Fibroblast of gingiva (primary cell): ENCODE measurements around the gene MYF5.

Experiments
- DNase-seq: peaks from one replicate; pipeline ENCODE4 v3.0.0-alpha.2; 2011; ENCODE audit warnings: low read depth

Gene MYF5

DNA sequence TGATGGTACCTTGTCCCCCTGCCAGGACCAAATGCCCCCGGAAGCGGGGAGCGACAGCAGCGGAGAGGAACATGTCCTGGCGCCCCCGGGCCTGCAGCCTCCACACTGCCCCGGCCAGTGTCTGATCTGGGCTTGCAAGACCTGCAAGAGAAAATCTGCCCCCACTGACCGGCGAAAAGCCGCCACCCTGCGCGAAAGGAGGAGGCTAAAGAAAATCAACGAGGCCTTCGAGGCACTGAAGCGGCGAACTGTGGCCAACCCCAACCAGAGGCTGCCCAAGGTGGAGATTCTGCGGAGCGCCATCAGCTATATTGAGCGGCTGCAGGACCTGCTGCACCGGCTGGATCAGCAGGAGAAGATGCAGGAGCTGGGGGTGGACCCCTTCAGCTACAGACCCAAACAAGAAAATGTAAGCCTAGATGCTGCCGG, 8.9 kb upstream of the MYF5 start:
- DNase-seq = no peak

DNA sequence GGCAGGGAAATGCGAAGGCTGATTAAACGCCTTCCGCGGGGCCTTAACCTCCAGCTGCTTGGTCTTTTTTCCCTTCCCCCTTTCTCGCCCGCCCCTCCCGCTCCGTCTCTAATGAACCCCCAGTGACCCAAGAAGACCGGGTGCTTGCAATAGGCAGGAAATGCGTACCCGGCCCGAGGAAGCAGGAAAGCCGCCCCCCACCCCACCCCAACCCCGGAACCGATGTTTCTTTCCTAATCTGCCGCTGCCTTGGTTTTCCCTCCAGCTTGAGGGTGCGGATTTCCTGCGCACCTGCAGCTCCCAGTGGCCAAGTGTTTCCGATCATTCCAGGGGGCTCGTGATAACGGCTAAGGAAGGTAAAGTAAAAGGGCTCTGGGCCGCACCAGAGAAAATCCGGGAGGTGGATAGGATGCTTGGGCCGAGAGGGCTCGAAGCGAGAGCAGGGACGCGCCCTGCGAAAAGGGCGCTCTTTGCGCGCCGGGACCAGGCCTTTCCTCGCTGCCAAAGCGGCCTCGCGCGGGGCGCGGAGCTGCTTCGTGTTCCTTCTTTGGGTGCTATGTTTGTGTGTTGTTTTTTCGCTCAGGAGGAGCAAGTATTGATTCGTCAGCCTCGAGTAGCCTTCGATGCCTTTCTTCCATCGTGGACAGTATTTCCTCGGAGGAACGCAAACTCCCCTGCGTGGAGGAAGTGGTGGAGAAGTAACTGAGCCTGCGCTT, 8.3 kb upstream of the MYF5 start:
- DNase-seq = no peak

DNA sequence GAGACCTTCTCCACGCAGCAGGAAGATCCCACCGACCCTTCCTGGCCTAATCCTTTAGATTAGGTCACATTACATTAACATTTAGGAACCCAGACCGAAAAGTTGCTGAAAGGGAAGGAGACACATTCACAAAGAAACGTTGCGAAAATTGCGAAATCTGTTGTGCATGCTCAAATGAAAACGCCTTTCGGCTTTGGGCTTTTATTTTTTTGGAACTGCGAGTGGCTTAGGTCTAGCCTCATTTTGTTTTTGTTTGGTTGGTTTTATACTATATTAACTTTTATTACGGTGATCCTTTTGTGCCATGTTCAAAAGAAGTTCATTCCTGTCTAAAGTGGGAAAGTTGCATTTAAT, 7.8 kb upstream of the MYF5 start:
- DNase-seq = no peak

DNA sequence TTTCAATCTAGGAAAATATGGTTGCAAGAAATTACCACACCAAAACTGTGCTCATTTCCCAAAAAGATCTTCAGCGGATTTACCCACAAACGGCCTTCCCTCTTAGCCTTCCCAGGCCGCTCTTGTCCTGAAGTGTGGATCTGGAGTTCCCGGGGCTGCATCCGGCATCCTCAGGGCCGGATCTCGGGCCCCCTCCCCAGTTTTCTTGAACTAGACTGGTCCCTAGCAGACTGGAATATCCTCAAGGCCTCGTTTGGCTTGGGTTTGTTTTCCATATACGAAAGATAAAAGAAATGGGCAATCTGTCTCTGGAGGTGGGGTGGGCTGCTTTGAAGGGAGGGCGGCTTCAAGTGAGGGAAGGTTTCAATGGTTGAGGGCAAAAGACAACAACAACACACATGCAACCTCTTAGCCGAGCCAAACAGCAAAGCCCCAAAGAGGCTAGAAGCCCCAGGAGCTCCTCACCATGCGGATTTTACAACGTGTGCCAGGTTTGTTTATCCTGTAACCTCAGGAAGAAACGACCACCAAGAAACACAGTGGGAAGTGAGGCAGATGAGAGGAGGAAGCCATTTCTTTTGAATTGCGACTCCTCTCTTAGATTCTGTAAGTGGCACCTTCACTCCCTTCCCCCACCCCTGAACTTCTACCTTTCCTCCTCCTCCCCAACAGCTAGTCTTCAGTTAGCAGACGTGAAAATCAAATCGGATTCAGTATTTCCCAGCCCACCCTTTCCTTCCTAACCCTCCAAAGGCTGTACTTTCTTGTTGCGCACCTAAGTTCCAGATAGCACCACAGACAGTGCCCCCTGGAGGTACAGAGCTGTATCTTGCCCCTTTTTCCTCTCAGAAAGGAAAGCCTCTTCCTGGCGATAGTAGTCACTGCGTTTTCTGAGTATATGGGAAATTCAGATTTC, 6.6 kb upstream of the MYF5 start:
- DNase-seq = no peak

DNA sequence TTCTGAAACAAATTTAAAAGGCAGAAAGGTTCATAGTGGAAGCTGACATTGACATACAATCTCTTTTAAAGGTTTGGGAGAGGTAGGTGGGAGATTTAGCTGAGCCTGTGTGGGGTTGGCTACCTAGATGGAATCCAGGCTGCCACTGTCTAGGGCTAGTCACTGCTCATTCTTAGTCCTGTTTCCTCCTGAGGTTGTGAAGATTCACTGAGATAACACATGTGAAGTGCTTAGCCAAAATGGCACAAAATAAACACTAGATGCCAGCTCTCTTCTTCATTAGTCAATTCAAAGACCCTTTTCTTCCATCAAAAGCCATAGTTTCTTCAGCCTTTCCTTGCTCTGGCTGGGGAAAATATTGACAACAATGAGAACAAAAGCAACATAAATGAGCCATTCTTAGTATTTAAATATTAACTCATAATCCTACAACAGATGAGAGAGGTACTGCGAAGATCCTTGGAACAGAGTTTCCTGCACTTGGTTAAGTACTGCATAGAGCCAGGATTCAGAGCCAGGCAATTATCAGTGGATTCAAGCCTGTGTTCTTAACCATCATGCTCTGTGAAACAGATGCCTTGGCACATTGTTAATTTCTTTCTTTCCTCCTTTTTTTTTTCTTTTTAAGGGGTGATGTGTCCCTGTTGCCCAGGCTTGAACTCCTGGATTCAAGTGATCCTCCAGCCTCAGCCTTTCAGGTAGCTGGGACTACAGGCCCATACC, 5.8 kb upstream of the MYF5 start:
- DNase-seq = no peak

DNA sequence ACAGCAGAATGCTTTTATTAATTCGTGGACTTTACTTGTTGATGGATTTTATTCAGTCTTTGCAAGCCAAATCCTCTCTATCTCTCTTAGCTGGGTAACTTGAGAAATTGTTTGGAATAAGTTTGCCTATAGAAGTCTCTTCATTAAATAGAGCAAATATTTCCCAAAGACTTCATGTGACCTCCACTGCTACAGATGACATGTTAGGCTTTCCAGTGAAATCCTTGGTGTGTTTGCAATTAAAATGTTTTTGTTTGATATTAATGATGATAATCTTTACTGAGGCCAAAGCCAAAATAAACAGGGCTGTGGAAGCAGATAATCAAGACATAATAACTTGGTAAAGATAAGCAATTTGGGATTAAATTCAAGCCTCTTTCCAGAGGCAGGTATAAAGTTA, 4.8 kb upstream of the MYF5 start:
- DNase-seq = no peak

DNA sequence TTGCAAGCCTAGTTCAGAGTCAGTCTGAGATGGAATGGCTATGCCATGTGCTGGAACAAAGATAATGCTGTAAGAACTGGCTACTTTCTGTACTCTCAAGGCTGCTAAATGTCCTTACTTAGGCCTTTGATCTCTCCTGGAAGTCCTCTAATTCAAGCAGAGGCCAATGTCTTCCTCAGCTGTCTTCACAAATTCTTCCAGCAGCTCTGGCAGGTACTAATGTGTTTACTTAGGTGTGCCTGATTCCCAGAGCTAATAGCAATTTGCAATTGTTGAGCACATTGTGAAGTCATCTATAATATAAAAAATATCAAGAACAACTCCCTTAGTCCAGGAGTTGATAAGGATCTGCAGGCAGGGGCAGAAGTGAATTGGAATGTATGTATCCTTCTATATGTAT, 3.8 kb upstream of the MYF5 start:
- DNase-seq = no peak

DNA sequence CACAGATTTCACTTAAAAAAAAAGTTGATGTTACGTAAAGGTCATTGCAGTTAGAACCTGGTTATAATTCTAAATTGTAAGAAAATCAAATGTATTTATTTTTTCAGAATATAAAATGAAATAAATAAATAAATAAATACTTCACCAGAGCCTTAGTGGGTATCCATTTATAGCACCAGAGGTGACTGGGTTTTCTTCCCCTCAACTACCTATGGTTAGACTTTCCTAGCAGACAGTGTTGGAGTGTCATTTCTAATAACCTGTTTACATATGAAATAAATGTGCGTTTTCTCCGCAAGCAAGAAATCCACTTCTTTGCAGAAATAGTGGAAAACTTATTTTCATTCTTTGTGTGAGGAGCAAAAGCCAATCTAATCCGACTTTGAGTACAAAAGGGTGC, 3.3 kb upstream of the MYF5 start:
- DNase-seq = no peak

DNA sequence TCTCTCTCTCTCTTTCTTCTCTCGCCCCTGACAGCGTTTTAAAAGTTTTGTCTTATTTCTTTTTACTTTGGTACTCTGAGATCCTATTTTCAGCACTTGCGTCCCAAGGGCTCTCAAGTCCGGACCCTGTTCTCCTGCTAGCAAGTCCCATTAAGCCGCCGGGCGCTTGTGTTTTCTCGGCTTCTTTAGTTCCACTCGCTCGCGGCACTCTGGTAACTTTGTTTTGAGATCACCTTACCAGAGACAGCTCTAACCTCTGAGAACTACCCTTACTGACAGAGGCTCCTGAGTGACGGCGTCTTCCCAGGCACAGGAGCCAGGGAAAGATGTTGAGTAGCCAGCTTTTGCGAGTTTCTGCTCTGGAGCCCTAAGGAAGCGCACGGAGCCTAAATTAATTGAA, 2.7 kb upstream of the MYF5 start:
- no peak for DNase-seq

DNA sequence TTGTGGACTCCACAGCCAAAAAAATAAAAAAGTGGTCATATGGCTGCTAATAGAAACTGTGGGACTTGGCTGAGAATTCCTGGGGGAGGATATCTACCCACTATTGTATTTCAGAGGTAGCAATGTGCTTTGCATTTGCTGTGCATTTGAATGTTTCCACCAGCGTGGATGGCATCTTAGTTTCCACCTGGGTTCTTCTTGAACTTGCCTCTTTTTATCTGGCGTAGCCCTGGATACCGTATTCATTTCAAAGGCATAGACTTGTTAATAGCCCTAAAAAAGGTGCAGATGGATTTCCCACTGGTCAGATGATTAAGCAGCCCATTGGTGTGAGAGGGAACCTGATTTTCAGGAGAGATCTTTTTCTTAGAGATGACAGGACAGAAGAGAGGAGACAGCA, 1.9 kb upstream of the MYF5 start:
- DNase-seq = no peak

DNA sequence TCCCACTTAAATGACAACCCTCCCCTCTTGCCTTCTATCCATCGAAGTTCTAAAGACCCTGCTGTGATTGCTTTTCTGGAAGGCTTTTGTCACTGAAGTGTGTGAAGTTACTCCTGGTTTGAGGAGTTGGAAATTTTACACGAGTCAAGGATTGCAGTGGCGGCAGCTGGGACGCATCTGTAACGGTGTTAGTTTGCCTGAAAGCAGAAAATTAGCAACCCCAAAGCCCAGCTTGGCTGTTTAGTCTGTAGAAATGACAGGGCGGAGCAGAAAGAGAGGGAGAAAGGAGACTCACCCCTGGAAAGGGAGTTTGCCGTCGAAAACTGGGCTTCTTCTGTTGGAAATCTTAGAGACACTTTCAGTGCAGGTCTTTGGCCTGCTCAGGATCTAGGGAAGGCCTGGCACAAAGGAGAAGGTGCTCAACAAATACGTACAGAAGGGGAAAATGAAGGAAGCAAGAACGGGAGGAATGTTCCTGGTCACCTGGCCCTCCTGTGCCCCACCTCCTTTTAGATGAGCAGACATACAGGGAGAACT, 931 bp upstream of the MYF5 start:
- no peak for DNase-seq

DNA sequence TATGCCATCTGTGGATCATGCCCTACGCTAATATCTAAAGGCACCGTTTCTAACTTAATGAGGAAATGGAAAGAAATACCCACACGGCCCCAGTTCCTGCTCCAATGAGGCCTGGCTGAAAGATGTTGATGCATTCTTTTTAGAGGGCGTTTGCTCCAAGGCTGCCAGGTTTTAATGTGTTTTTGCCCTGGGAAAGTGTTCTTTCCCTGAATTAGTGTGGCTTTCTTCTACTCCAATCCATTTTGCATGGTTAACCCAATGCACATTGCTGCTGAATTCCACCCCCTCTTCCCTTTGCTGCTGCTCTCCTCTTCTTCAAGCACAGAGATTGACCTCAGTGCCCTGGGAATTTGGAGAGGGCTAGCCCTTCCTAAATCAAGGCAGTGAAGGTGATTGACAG, 1.1 kb downstream of the MYF5 start:
- no peak for DNase-seq

DNA sequence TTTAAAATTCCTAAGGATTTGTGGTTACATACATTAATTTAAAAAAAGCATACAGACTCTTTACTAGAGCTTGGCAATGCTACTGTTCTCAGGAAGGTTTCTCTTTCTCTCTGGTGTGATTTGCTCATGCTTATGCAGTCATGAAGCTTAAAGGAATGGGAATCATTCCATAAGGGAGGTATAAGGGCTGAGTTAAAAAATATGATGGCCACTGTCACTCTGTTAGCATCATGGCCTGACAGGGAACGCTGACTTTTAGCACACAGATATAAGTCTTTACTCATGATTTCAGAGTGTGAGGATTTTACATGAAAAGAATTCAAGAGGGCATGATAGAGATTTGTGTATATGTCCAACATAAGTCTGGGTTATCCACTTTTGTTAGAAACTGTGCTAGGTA, 3.8 kb downstream of the MYF5 start:
- no peak for DNase-seq

DNA sequence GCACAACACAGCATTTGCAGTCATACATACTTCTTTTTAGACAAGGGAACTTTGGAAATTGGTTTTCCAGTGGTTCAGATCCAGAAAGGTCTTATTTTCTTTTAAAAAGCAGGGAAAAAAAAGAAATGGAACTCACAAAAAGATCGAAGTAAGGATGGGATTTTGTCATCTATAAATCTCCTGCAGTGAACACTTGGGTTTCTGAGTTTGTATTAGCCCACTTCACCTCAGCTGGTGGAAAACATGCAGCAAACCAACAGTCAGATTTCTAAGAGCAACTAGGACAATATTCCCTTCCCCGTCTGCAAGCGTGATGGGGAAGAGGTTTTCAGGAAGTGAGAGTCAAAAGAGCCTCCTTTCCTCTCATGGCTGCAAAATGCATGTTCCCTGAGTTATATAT, 4.6 kb downstream of the MYF5 start:
- no peak for DNase-seq

DNA sequence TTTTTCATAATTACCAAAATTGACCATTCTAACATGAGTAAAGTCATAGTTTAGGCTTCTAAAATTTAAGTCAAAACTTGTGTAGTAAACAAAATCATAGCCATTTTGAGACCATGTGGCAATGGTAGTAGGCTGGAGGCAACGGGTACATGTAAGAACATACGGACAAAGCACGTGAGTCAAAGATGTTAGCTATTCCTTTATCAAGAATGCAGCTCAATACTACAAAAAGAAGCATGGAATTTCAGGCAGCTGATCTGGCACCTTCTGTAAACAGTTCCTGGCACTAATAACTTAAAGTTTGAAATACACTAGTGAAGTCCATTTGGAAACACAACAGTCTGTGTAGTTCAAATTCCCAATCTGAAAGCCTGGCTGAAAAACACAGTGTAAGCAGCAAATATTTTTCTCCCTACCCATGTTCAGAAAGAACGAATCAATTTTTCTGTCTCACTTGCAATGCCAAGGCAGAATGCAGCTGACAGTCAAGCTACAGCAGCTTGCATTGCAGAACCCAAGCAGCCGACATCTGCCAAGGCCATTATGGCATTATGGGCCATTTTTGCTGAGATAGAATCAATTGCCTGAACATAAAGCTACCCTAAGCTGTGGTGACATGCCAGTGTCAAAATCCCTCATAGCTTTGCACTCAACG, 29.3 kb downstream of the MYF5 start:
- DNase-seq = peak; percentile 18

DNA sequence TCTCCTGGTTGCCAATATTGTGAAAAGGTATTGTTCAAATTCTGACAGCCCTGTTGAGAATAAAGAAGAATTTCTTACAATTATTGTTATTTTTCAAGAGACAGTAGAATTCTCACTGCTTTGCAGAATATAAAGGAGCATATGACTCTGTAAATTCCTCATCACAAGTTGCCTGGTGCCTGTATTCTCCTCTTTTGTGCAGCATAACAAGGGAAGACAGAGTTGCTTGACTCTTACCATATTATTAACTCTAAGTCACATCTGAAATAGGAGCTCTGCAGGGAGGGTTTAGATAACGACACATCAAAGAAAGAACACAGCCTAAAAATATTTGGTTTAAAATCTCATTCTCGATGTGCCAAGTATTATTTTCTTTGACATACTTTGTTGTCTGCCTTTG, 31.1 kb downstream of the MYF5 start:
- no peak for DNase-seq

DNA sequence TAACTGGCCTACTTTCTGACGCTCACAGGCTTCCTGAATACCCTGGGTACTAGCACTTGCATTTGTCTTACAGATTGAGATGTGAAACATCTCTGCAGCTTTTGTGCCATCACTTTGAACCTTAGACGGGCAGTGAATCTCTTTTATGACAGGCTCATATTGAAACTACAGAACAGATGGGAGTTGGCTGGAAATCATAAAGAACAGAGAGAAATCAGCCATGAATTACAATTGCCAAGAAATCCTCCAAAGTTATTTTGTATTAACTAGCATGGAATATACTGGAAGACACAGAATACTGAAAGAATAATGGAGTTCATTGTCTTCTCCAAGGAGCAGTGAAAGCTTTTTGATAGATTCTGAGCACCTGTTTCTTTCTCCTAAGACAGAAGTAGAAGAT, 32.7 kb downstream of the MYF5 start:
- DNase-seq = no peak

DNA sequence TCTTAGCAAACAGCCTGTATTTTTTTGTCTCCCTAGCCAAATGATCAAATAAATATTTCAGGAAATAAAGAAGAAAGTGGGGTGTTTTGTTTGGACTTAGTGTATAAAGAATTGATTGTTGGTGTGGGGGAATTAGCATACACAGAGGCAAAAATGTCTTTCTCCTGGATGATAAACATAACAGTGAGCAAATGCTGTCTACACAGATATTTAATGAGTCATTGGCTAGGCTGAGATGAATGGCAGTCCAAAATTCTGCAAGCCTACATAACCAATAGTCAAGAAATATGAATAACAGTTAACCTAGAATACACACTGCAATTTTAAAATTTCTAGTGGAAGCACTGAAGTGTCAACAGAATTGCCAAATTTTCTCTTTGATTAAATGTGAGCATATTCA, 35.8 kb downstream of the MYF5 start:
- DNase-seq = no peak

DNA sequence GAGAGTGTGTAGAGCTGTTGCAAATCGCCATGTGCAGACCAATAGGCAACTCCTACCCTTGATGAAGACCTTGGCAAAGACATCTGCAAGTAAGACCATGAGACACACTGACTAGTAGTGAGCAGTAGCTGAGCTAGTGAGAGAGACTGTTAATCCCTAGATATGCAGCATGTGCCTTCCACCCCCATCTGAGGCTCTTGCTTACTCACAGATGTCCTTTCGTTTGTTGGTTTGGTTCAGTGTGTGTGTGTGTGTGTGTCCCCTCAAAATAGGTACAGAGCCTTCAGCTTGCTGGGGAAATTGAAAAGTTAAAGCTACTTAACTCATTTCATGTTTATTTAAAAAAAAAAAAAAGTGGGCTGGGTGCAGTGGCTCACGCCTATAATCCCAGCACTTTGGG, 37.6 kb downstream of the MYF5 start:
- DNase-seq = no peak

DNA sequence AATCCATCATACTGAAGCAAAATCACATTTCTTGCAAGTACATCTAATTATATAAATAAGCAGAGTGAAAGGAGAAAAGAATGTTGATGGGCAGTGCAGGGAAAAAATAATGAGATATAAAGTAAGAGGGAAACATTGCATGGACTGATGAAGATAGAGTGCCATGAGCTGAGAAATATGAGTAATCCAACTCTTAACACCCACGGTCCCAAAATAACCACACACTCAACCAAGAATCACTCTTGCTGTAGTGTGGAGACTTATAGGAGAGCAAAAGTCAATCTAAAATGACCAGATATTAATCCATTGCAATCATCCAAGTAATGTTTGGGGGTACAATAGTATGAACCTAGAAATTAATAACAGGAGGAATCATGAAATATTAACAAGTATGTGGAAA, 40.2 kb downstream of the MYF5 start:
- DNase-seq = no peak

DNA sequence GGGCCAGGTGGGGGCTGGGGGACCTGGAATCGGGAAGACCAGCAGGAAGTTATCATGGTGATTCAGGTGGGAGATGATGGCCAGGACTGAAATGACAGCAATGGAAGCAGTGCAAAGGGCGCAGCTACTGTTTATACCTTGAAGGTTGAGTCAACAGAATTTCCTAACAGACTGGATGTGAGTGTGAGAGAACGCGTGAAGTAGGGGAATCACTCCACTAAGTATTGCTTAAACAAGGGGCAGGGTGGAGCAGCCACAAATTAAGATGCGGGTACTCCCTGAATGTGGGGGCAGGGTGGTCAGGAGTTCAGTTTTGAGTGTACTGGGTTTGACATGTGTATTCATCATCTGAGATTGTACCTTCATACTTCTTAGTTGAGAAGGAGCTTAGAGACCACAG, 45.1 kb downstream of the MYF5 start:
- DNase-seq = no peak

DNA sequence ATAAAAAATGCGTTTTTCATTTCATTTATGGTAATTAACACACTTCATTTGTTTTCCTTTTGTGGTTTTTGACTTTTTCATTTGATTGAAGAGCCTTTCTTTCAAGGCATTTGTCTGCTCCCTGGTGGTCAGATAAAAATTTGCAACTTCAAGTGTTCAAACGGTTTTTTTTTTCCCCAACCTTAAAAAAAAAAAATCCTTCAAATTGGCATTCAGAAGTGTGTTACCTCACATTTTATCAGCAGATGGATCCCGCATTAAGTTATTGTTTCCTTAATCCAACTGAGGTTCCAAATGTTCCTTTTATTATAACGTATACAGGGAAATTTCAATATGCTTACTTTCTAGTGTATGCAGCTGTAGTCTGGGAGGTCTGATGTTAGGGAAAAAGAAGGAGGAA, 47.2 kb downstream of the MYF5 start:
- DNase-seq = peak; percentile 60
